ENCODE measurements around the gene ACAP3.

GRCh38 chr1:1247341-1247913, 60.3 kb downstream of the ACAP3 start:
- TF ChIP-seq CTCF (IDR thresholded peaks at IDR 0.05): no peak
- TF ChIP-seq EP300 (IDR thresholded peaks at IDR 0.05): no peak

All from tibial nerve (tissue), 4 donors.